Glutamatergic neuron (in vitro differentiated cells): Measurements from ENCODE around the gene PPP1R9B. TPM values are rescaled to one million over a fixed set of nuclear protein-coding genes. Genes with fewer than 3 reads are reported as not detected.

Experiments
- DNase-seq: peaks from one replicate; pipeline ENCODE4 v3.0.0; 2022
- H3K27ac Mint-ChIP-seq: one replicate; pipeline ENCODE4 v1.8.0; 2020; ENCODE audit warnings: mild to moderate bottlenecking, mixed read lengths, inconsistent platforms; ENCODE audit not compliant: unreplicated experiment
- H3K27me3 Mint-ChIP-seq: one replicate; pipeline ENCODE4 v1.8.0; 2020; ENCODE audit warnings: mild to moderate bottlenecking, moderate library complexity, mixed read lengths, inconsistent platforms; ENCODE audit not compliant: unreplicated experiment
- H3K36me3 Mint-ChIP-seq: one replicate; pipeline ENCODE4 v1.8.0; 2020; ENCODE audit warnings: mild to moderate bottlenecking, mixed read lengths, inconsistent platforms; ENCODE audit not compliant: unreplicated experiment
- H3K4me1 Mint-ChIP-seq: one replicate; pipeline ENCODE4 v1.8.0; 2020; ENCODE audit warnings: mild to moderate bottlenecking, low read depth, mixed read lengths, inconsistent platforms; ENCODE audit not compliant: unreplicated experiment
- H3K4me3 Mint-ChIP-seq: one replicate; pipeline ENCODE4 v1.8.0; 2020; ENCODE audit warnings: mild to moderate bottlenecking, mixed read lengths, inconsistent platforms; ENCODE audit not compliant: unreplicated experiment
- H3K9me3 Mint-ChIP-seq: one replicate; pipeline ENCODE4 v1.8.0; 2020; ENCODE audit warnings: mild to moderate bottlenecking, moderate library complexity, mixed read lengths, inconsistent platforms; ENCODE audit not compliant: unreplicated experiment
- CTCF ChIP-seq: fragments of 200-600 bp; sonication (generic); IDR thresholded peaks from one replicate; pipeline ENCODE4 v1.5.0; 2021; ENCODE audit not compliant: partially characterized antibody, unreplicated experiment
- total RNA-seq: library from RNA; stranded (reverse); fragmentation: NEBNext Ultra II Directional; extraction: Animal tissue kit (Norgen Biotek cat#: 25700); gene quantifications from one replicate; pipeline ENCODE4 v1.2.1, GENCODE V29; 2021; ENCODE audit not compliant: unreplicated experiment

PPP1R9B gene
- total RNA-seq, 1 donor from 2014 or later, result 74.0 TPM

- H3K4me1 Mint-ChIP-seq, result peaks cover 38% of the 10 kb centered on the region
- DNase-seq, result peak; percentile 15
- peaks cover 9% of the 10 kb centered on the region for H3K27me3 Mint-ChIP-seq
- no peaks in the 10 kb centered on the region for H3K36me3 Mint-ChIP-seq
- no peak for TF ChIP-seq CTCF
- H3K9me3 Mint-ChIP-seq, result peaks cover 11% of the 10 kb centered on the region
- peak overlapping the region; percentile 66 for H3K27ac Mint-ChIP-seq
- no peak overlapping the region for H3K4me3 Mint-ChIP-seq
These were observed 26.3 kb upstream of the PPP1R9B start for GRCh38 chr17:50176559-50177357.

GRCh38 chr17:50175035-50175807 lies 24.7 kb upstream of the PPP1R9B start:
- Mint-ChIP-seq H3K36me3 (no peaks in the 10 kb centered on the region), H3K27ac (no peak overlapping the region), H3K4me1 (peaks cover 42% of the 10 kb centered on the region), H3K9me3 (peaks cover 11% of the 10 kb centered on the region), H3K4me3 (no peak overlapping the region), H3K27me3 (peaks cover 9% of the 10 kb centered on the region)
- peak; percentile 50 for DNase-seq
- no peak for TF ChIP-seq CTCF

DNA sequence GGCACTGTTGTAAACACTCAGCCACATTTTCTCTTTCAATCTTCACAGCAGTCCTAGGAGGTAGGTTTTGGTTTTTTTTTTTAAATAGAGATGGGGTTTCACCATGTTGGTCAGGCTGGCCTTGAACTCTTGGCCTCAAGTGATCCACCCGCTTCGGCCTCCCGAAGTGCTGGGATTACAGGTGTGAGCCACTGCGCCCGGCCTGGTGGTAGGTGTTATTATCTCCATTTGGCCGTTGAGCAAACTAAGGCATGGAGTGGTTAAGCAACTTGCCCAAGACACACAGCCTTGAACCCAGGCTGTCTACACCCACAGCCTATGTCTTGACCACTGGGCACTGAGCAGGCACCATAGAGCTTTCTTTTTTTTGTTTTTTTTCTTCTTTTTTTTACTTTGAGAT lies 24.0 kb upstream of the PPP1R9B start:
- Mint-ChIP-seq H3K36me3 (no peaks in the 10 kb centered on the region), H3K9me3 (peaks cover 11% of the 10 kb centered on the region), H3K27ac (peak overlapping the region; percentile 43), H3K4me1 (peaks cover 42% of the 10 kb centered on the region), H3K4me3 (no peak overlapping the region), H3K27me3 (peaks cover 5% of the 10 kb centered on the region)
- no peak for DNase-seq
- no peak for TF ChIP-seq CTCF

- Mint-ChIP-seq H3K27me3 (peaks cover 9% of the 10 kb centered on the region), H3K36me3 (no peaks in the 10 kb centered on the region), H3K27ac (peak overlapping the region; percentile 5), H3K9me3 (peaks cover 9% of the 10 kb centered on the region), H3K4me1 (peaks cover 39% of the 10 kb centered on the region), H3K4me3 (peak overlapping the region; percentile 34)
- no peak for TF ChIP-seq CTCF
- DNase-seq, result no peak
These were observed 23.0 kb upstream of the PPP1R9B start for GRCh38 chr17:50173335-50173941.
